NCI-H2029 (cell line): ENCODE measurements around the gene NEUROD4.

Experiments used
- DNase-seq: peaks from one replicate; lab custom pipeline; 2025; lab: John Stamatoyannopoulos, UW

The NEUROD4 gene

GRCh38 chr12:55061024-55061423 lies 41.2 kb downstream of the NEUROD4 start:
- no peak for DNase-seq

GRCh38 chr12:55063291-55063690 lies 43.5 kb downstream of the NEUROD4 start:
- no peak for DNase-seq

GRCh38 chr12:55065535-55065934 lies 45.8 kb downstream of the NEUROD4 start:
- no peak for DNase-seq

GRCh38 chr12:55067701-55068100 lies 47.9 kb downstream of the NEUROD4 start:
- no peak for DNase-seq

- peak; percentile 49 for DNase-seq
Measured at GRCh38 chr12:55068416-55069010, 48.7 kb downstream of the NEUROD4 start.

GRCh38 chr12:55072083-55072482 lies 52.3 kb downstream of the NEUROD4 start:
- peak; percentile 23 for DNase-seq

- peak; percentile 61 for DNase-seq
Measured at GRCh38 chr12:55073043-55074022, 53.6 kb downstream of the NEUROD4 start.

GRCh38 chr12:55074806-55075205 lies 55.0 kb downstream of the NEUROD4 start:
- no peak for DNase-seq
